HepG2 (cell line): ENCODE measurements around the gene MTO1. TPM values are rescaled to one million over a fixed set of nuclear protein-coding genes. Genes with fewer than 3 reads are reported as not detected.

Experiments
- ARID2 ChIP-seq: sonication (generic); formaldehyde crosslinking; IDR thresholded peaks from 2 replicates; pipeline ENCODE4 v1.8.1; 2022; ENCODE audit warnings: mild to moderate bottlenecking, missing genetic modification reagents, borderline replicate concordance
- ETV5 ChIP-seq: IDR thresholded peaks from 2 replicates; pipeline ENCODE4 v1.6.1; 2018; ENCODE audit warnings: missing biosample characterization, missing genetic modification reagents, inconsistent platforms, borderline replicate concordance
- FOXK2 ChIP-seq: fragments of 450-650 bp; IDR thresholded peaks from 2 replicates; pipeline ENCODE4 v1.6.1; 2016
- FOXO1 ChIP-seq: sonication (generic); formaldehyde crosslinking; IDR thresholded peaks from 2 replicates; pipeline ENCODE4 v1.4.0; 2020; ENCODE audit warnings: missing genetic modification reagents
- HDAC1 ChIP-seq: sonication (generic); formaldehyde crosslinking; IDR thresholded peaks from 2 replicates; pipeline ENCODE4 v1.5.1; 2020; ENCODE audit warnings: mild to moderate bottlenecking, missing genetic modification reagents
- HIVEP1 ChIP-seq: sonication (generic); formaldehyde crosslinking; IDR thresholded peaks from 2 replicates; pipeline ENCODE4 v1.4.0; 2020; ENCODE audit warnings: mild to moderate bottlenecking, missing genetic modification reagents
- HOXA5 ChIP-seq: sonication (generic); formaldehyde crosslinking; IDR thresholded peaks from 2 replicates; pipeline ENCODE4 v1.4.0; 2020; ENCODE audit warnings: missing genetic modification reagents
- IKZF4 ChIP-seq: sonication (generic); formaldehyde crosslinking; IDR thresholded peaks from 2 replicates; pipeline ENCODE4 v1.5.1; 2020; ENCODE audit warnings: borderline replicate concordance, mild to moderate bottlenecking, low read depth, missing genetic modification reagents; ENCODE audit errors: not compliant biosample characterization
- MXD4 ChIP-seq: IDR thresholded peaks from 2 replicates; pipeline ENCODE4 v1.6.1; 2016; ENCODE audit warnings: mild to moderate bottlenecking, missing biosample characterization, missing genetic modification reagents
- NR1H2 ChIP-seq: sonication (generic); formaldehyde crosslinking; IDR thresholded peaks from 2 replicates; pipeline ENCODE4 v1.8.1; 2022; ENCODE audit warnings: low read depth, missing genetic modification reagents, borderline replicate concordance
- THYN1 ChIP-seq: sonication (generic); formaldehyde crosslinking; IDR thresholded peaks from 2 replicates; pipeline ENCODE4 v1.8.1; 2023; ENCODE audit warnings: low read depth, mild to moderate bottlenecking, moderate library complexity, missing genetic modification reagents, borderline replicate concordance
- TSC22D2 ChIP-seq: sonication (generic); formaldehyde crosslinking; IDR thresholded peaks from 2 replicates; pipeline ENCODE4 v1.5.1; 2020; ENCODE audit warnings: missing genetic modification reagents, mild to moderate bottlenecking, borderline replicate concordance
- ZBTB34 ChIP-seq: sonication (generic); formaldehyde crosslinking; IDR thresholded peaks from 2 replicates; pipeline ENCODE4 v1.8.0; 2022; ENCODE audit warnings: mild to moderate bottlenecking, missing genetic modification reagents
- ZNF546 ChIP-seq: sonication (generic); formaldehyde crosslinking; conservative IDR thresholded peaks from 2 replicates; pipeline ENCODE4 v1.8.1; 2023; ENCODE audit warnings: mild to moderate bottlenecking, missing genetic modification reagents
- ZNF678 ChIP-seq: sonication (generic); formaldehyde crosslinking; IDR thresholded peaks from 2 replicates; pipeline ENCODE4 v1.4.0; 2020; ENCODE audit warnings: mild to moderate bottlenecking, missing genetic modification reagents
- ZNF782 ChIP-seq: sonication (generic); formaldehyde crosslinking; IDR thresholded peaks from 2 replicates; pipeline ENCODE4 v1.4.0; 2020; ENCODE audit warnings: missing genetic modification reagents, mild to moderate bottlenecking, borderline replicate concordance
- ZNF788 ChIP-seq: sonication (generic); formaldehyde crosslinking; IDR thresholded peaks from 2 replicates; pipeline ENCODE4 v1.5.0; 2020; ENCODE audit warnings: mild to moderate bottlenecking, missing genetic modification reagents, borderline replicate concordance
- polyA plus RNA-seq, 8 experiments: library from polyadenylated mRNA; depleted of rRNA in 3 of 8; stranded (reverse) in 7 of 8; unstranded in 1 of 8; fragments of >200 nt; fragmentation: Illumina TruSeq in 4 of 8; extraction: Trizol in 4 of 8; gene quantifications; 2 replicates each; pipeline versions ENCODE4 v1.2.1 to v1.2.3, GENCODE V29; 2011 to 2016; ENCODE audit warnings: low read depth in 4 of 8, missing spikeins in 1 of 8, mixed read lengths in 1 of 8; ENCODE audit not compliant: insufficient read depth in 1 of 8
- total RNA-seq, 5 experiments: library from RNA; depleted of rRNA; stranded (reverse); fragments of >200 nt; fragmentation: Illumina TruSeq; extraction: Trizol; gene quantifications; 2 replicates each; pipeline ENCODE4 v1.2.3, GENCODE V29; 2016; ENCODE audit warnings: low read depth in 1 of 5
- TF ChIP-seq, protein P1 (sequence below): IDR thresholded peaks from 2 replicates; pipeline ENCODE4 v1.6.1; 2018; ENCODE audit warnings: missing genetic modification reagents, mild to moderate bottlenecking, missing compliant biosample characterization
- TF ChIP-seq, protein P2 (sequence below): sonication (generic); formaldehyde crosslinking; IDR thresholded peaks from 2 replicates; pipeline ENCODE4 v1.4.0; 2020; ENCODE audit warnings: missing genetic modification reagents
- TF ChIP-seq, protein P3 (sequence below): sonication (generic); formaldehyde crosslinking; IDR thresholded peaks from 2 replicates; pipeline ENCODE4 v1.8.1; 2023; ENCODE audit warnings: mild to moderate bottlenecking, missing genetic modification reagents

MTO1 gene
- total and polyA plus RNA-seq, 2 of the 13 experiments (the other 11 are each of a cell fraction or from before 2014, with no cell fraction given): 21.1 to 45.3 TPM

DNA sequence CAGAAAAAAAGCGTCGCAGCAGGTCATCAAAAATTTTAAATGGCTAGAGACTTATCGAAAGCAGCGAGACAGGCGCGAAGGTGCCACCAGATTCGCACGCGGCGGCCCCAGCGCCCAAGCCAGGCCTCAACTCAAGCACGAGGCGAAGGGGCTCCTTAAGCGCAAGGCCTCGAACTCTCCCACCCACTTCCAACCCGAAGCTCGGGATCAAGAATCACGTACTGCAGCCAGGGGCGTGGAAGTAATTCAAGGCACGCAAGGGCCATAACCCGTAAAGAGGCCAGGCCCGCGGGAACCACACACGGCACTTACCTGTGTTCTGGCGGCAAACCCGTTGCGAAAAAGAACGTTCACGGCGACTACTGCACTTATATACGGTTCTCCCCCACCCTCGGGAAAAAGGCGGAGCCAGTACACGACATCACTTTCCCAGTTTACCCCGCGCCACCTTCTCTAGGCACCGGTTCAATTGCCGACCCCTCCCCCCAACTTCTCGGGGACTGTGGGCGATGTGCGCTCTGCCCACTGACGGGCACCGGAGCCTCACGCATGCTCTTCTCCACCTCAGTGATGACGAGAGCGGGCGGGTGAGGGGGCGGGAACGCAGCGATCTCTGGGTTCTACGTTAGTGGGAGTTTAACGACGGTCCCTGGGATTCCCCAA lies 59.3 kb downstream of the MTO1 start, which contains the start of gene EEF1A1 (continued):
- peak; percentile 92 for TF ChIP-seq HOXA5 (CRISPR knock-in tag)
- peak; percentile 60; the same call in 1 of the 2 replicates for TF ChIP-seq ZNF782 (CRISPR knock-in tag)
- no peak for TF ChIP-seq NR1H2 (CRISPR knock-in tag)
- TF ChIP-seq ETV5 (CRISPR knock-in tag): no peak
- no peak for TF ChIP-seq IKZF4 (CRISPR knock-in tag)
- peak; percentile 62; the same call in 1 of the 2 replicates for TF ChIP-seq ARID2 (CRISPR knock-in tag)
- peak; percentile 62; the same call in 1 of the 2 replicates for TF ChIP-seq TSC22D2 (CRISPR knock-in tag)
- TF ChIP-seq, protein P1, sequence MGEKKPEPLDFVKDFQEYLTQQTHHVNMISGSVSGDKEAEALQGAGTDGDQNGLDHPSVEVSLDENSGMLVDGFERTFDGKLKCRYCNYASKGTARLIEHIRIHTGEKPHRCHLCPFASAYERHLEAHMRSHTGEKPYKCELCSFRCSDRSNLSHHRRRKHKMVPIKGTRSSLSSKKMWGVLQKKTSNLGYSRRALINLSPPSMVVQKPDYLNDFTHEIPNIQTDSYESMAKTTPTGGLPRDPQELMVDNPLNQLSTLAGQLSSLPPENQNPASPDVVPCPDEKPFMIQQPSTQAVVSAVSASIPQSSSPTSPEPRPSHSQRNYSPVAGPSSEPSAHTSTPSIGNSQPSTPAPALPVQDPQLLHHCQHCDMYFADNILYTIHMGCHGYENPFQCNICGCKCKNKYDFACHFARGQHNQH (CRISPR knock-in tag): peak; percentile 61
- TF ChIP-seq MXD4: peak; percentile 46; the same call in 1 of the 2 replicates
- TF ChIP-seq ZNF788 (CRISPR knock-in tag): no peak; the same call in 1 of the 2 replicates
- TF ChIP-seq, protein P2, sequence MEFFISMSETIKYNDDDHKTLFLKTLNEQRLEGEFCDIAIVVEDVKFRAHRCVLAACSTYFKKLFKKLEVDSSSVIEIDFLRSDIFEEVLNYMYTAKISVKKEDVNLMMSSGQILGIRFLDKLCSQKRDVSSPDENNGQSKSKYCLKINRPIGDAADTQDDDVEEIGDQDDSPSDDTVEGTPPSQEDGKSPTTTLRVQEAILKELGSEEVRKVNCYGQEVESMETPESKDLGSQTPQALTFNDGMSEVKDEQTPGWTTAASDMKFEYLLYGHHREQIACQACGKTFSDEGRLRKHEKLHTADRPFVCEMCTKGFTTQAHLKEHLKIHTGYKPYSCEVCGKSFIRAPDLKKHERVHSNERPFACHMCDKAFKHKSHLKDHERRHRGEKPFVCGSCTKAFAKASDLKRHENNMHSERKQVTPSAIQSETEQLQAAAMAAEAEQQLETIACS (CRISPR knock-in tag): peak; percentile 47; the same call in 1 of the 2 replicates
- peak; percentile 89; the same call in 1 of the 2 replicates for TF ChIP-seq ZNF678 (CRISPR knock-in tag)
- TF ChIP-seq FOXO1 (CRISPR knock-in tag): peak; percentile 54; the same call in 1 of the 2 replicates
- no peak for TF ChIP-seq THYN1 (CRISPR knock-in tag)
- TF ChIP-seq HIVEP1 (CRISPR knock-in tag): peak; percentile 53; the same call in 1 of the 2 replicates
- TF ChIP-seq ZNF546 (CRISPR knock-in tag): peak; percentile 44; the same call in 1 of the 2 replicates
- TF ChIP-seq HDAC1 (CRISPR knock-in tag): peak; percentile 61
- TF ChIP-seq ZBTB34 (CRISPR knock-in tag): peak; percentile 66; the same call in 1 of the 2 replicates
- TF ChIP-seq FOXK2: peak; percentile 47; the same call in 1 of the 2 replicates
- TF ChIP-seq, protein P3, sequence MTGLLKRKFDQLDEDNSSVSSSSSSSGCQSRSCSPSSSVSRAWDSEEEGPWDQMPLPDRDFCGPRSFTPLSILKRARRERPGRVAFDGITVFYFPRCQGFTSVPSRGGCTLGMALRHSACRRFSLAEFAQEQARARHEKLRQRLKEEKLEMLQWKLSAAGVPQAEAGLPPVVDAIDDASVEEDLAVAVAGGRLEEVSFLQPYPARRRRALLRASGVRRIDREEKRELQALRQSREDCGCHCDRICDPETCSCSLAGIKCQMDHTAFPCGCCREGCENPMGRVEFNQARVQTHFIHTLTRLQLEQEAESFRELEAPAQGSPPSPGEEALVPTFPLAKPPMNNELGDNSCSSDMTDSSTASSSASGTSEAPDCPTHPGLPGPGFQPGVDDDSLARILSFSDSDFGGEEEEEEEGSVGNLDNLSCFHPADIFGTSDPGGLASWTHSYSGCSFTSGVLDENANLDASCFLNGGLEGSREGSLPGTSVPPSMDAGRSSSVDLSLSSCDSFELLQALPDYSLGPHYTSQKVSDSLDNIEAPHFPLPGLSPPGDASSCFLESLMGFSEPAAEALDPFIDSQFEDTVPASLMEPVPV: no peak; the same call in 1 of the 2 replicates
